ENCODE results near the gene TGM2. TPM values are rescaled to one million over a fixed set of nuclear protein-coding genes. Genes with fewer than 3 reads are reported as not detected.

The TGM2 gene
- total RNA-seq, 1 experiment from 2014 or later = 178 TPM

DNA sequence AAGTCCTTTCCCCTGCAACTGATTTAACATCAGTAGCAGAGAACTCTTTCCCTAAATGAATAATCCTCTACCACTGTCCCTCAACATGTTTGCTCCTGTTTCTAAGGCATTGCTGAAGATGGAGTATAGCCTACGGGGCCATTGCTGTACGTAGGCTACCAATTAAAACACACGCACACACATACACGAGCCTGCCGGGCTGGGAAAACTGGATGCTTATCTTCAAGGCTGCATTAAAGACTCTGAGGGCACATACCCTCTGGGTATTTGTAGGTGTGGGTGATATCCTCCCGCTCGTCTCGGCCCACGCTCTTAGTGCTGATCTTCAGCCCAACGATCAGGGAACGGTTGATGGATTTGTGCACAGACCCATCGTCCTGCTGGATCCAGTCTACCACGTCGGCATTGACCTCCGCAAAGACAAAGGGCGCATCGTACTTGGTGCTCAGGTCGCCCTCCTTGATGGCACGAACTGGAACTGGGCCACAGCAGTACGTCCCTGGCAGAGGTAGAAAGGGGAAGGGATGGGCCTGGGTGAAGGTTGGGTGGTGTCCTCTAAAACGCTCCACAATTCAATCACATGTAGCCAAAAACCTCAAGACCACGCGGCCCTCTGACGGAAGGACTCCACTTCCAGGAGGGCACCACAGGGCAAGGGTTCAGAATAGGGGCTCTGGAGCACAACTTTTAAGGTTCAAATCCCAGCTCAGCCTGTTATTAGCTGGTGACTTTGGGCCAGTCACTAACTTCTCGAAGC, 25.7 kb downstream of the TGM2 start:
- DNase-seq (ENCODE audit: low read depth) = no peak
- in situ Hi-C loops (cut with HindIII; ENCODE audit: low pct_unique_long_range_greater_than_20kb, low sequenced_read_pairs) = no loop called here

GRCh38 chr20:38138086-38138778, 26.8 kb downstream of the TGM2 start:
- no peak for DNase-seq (ENCODE audit: low read depth)
- in situ Hi-C loops (cut with HindIII; ENCODE audit: low pct_unique_long_range_greater_than_20kb, low sequenced_read_pairs) = no loop called here

DNA sequence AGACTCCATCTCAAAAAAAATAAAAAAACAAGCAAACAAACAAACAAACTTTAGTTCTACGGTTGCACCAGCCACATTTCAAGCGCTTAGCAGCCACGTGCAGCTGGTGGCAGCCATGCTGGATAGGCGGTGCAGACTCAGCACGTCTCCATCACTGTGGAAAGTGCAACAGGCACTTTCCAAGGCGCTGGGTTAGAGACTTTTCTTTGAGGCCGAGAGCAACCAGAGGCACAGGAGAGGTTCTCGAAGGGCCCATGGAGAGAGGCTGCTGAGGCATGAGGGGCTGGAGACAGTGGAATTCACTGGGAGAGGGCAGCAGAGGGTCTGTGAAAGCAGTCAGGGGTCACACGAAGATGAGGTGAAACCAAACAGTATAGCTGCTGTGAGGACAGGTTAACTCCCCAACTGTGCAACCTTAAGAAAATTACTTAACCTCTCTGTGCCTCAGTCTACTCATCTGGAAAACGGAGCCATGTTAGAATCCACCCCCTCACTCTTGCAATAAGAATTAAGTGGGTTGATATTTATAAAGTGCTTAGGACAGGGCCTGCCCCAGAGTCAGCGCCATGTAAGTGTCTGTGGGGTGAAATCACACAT, 27.5 kb downstream of the TGM2 start:
- in situ Hi-C loops (cut with HindIII; ENCODE audit: low pct_unique_long_range_greater_than_20kb, low sequenced_read_pairs) = no loop called here
- no peak for DNase-seq (ENCODE audit: low read depth)

GRCh38 chr20:38136421-38137245, 28.4 kb downstream of the TGM2 start:
- DNase-seq (ENCODE audit: low read depth) = no peak
- in situ Hi-C loops (cut with HindIII; ENCODE audit: low pct_unique_long_range_greater_than_20kb, low sequenced_read_pairs) = no loop called here

GRCh38 chr20:38135651-38136420, 29.2 kb downstream of the TGM2 start:
- DNase-seq (ENCODE audit: low read depth) = no peak
- in situ Hi-C loops (cut with HindIII; ENCODE audit: low pct_unique_long_range_greater_than_20kb, low sequenced_read_pairs) = no loop called here

GRCh38 chr20:38135271-38135650, 29.8 kb downstream of the TGM2 start:
- in situ Hi-C loops (cut with HindIII; ENCODE audit: low pct_unique_long_range_greater_than_20kb, low sequenced_read_pairs) = no loop called here
- no peak for DNase-seq (ENCODE audit: low read depth)

- in situ Hi-C loops (cut with HindIII; ENCODE audit: low pct_unique_long_range_greater_than_20kb, low sequenced_read_pairs) = no loop called here
- peak; percentile 92 for DNase-seq (ENCODE audit: low read depth)
These were observed 30.4 kb downstream of the TGM2 start for GRCh38 chr20:38134427-38135270.

DNA sequence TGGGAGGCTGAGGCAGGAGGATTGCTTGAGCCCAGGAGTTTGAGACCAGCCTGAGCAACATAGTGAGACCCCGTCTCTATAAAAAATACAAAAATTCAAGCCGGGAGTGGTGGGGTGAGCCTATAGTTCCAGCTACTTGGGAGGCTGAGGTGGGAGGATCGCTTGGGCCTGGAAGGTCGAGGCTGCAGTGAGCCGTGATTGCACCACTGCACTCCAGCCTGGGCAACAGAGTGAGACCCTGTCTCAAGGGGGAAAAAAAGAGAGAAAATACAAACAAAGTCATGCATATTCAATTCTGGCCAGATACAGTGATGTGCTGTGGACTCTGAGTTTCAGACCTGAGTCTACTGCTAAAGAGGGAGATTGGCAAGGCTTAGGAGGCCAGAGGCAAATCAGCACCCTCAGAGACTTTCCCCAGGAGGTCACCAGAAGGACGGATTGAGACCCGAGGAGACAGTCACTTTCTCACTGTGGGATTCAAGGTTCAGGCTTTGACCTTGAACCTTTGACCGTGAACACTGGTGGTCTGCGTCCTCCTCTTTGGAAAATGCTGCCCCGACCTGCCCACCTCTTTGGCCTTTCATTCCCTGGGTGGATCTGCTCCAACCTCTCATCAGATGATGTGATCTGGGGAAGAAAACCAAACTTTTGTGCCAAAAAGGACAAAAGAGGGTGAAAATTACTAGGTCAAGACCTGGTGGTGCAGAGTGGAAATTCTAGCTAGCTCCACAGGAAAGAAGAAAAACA, 31.2 kb downstream of the TGM2 start:
- in situ Hi-C loops (cut with HindIII; ENCODE audit: low pct_unique_long_range_greater_than_20kb, low sequenced_read_pairs) = no loop called here
- no peak for DNase-seq (ENCODE audit: low read depth)

DNA sequence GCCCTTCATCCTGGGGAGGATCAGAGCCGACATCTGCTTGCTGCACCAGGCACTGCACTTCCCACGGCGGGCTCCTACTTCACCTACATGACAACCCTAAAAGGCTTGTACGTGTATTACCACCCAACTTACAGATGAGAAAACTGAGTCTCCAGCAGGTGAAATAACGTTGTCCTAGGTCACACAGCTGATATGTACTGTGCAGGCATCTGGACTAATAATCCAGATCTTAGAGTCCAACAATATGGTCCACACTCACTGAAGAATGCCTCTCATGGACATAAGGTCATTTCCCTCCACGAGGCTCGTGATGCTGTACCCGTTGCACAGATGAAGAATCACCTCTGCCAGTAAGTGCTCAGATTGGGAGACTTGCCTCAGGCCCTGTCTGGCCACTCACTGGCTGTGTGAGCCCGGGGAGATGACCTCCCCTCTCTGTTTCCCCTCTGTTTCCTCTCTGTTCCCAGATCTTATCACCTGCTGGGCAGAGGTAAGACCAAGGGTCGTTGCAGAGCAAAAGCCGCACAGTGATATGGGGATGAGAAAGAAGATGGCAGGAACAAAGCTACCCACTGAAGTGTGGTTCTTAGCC, 32.1 kb downstream of the TGM2 start:
- in situ Hi-C loops (cut with HindIII; ENCODE audit: low pct_unique_long_range_greater_than_20kb, low sequenced_read_pairs) = no loop called here
- DNase-seq (ENCODE audit: low read depth) = no peak

DNA sequence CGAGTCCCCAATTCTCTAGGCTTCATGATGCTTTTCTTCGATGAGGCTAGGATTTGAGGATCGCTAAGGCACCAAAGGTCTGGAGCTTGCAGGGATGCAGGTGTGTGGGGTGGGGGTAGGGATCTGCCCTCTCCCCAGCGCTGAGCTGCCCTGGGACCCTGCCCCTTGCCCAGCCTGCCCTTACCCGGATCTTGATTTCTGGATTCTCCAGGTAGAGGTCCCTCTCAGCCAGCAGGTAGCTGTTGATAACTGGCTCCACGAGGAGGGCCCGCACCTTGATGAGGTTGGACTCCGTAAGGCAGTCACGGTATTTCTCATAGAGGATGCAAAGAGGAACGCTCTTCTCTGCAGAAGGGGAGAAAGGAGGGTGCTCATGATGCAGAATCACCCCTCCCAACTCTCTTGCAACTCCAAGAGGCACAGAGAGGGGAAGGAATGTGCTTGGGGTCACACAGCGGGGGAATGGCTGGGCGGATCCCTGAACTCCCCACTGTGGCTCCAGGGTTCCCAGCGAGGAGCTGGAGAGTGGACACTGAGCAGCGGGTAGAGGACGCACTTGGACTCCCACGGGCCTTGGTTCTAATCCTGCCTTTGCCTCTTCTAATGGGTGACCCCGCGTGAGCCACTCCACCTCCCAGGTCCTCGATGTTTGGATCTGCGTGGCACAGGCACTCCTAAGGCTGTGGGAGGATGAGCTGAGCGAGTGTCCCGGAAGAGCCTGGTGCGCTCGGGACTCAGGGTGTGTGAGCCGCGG, 32.7 kb downstream of the TGM2 start:
- in situ Hi-C loops (cut with HindIII; ENCODE audit: low pct_unique_long_range_greater_than_20kb, low sequenced_read_pairs) = no loop called here
- no peak for DNase-seq (ENCODE audit: low read depth)

GRCh38 chr20:38131588-38132121, 33.4 kb downstream of the TGM2 start:
- in situ Hi-C loops (cut with HindIII; ENCODE audit: low pct_unique_long_range_greater_than_20kb, low sequenced_read_pairs) = no loop called here
- DNase-seq (ENCODE audit: low read depth) = no peak

- in situ Hi-C loops (cut with HindIII; ENCODE audit: low pct_unique_long_range_greater_than_20kb, low sequenced_read_pairs) = no loop called here
- DNase-seq (ENCODE audit: low read depth) = no peak
These were observed 34.1 kb downstream of the TGM2 start for GRCh38 chr20:38130687-38131587.

DNA sequence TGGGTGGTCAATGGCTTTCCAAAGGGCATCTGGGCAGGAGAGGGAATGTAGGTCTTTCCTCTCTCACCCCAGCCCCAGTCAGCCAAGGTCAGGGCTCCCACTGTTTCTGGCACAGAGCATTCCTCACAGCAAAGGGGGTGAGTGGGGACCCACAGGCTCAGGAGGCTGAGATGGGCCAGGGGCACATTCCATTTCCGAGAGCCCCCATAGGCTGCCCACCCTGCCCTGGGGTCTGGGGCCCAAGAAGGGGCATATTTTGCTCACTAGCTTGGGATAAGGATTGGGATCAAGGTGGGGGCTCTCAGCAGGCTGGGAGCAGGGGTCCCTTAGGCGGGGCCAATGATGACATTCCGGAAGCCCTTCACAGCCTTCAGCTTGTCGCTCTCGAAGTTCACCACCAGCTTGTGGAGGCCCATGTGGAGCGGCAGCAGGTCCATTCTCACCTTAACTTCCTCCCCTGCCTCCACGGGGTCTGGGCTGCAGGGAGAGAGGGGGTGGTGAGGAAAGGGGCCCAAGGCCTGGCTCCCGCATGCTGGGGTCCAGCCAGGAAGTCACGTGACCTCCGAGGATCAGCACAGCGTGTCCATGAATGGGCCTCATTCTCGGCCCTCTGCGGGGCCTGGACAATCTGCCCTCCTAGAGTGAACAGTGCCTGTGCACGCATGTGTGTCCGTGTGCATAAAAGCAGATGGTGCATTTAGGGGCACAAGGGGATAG, 35.0 kb downstream of the TGM2 start:
- in situ Hi-C loops (cut with HindIII; ENCODE audit: low pct_unique_long_range_greater_than_20kb, low sequenced_read_pairs) = no loop called here
- DNase-seq (ENCODE audit: low read depth) = no peak
